Lower lobe of right lung (tissue), 2 donors: Measurements from ENCODE around the gene ZNF776. TPM values are rescaled to one million over a fixed set of nuclear protein-coding genes. Genes with fewer than 3 reads are reported as not detected.
"Not testable (repeated sequence)": the region's sequence is repeated elsewhere in the genome, so short reads cannot be mapped to it uniquely, and the experiment has no call there.

Source experiments
- ATAC-seq, 2 donors: fragments of 200-7000 bp; cut with Tn5 transposase; one replicate each; pipeline ENCODE4 v1.9.1; 2020 to 2022; ENCODE audit warnings: mild to moderate bottlenecking in 2 of 2, moderate library complexity in 2 of 2
- DNase-seq: peaks from one replicate; pipeline ENCODE4 v3.0.0-alpha.2; 2020
- H3K27ac ChIP-seq: fragments of 200-600 bp; one replicate; pipeline ENCODE4 v1.8.0; 2022
- H3K27me3 ChIP-seq: fragments of 200-600 bp; one replicate; pipeline ENCODE4 v1.8.0; 2022; ENCODE audit warnings: low read depth
- H3K36me3 ChIP-seq: fragments of 200-600 bp; one replicate; pipeline ENCODE4 v1.8.0; 2022; ENCODE audit warnings: mild to moderate bottlenecking
- H3K4me1 ChIP-seq: fragments of 200-600 bp; one replicate; pipeline ENCODE4 v1.8.0; 2022
- H3K4me3 ChIP-seq: fragments of 200-600 bp; one replicate; pipeline ENCODE4 v1.8.0; 2022; ENCODE audit warnings: mild to moderate bottlenecking
- H3K9me3 ChIP-seq: fragments of 200-600 bp; one replicate; pipeline ENCODE4 v1.8.0; 2022
- CTCF ChIP-seq: fragments of 200-600 bp; IDR thresholded peaks from one replicate; pipeline ENCODE4 v1.8.0; 2022; ENCODE audit warnings: antibody characterized with exemption, mild to moderate bottlenecking
- intact Hi-C: fragments of 100-400 bp; cut with DNase I; formaldehyde crosslinking; loops from one replicate; pipeline ENCODE4 v1.11.0; 2022
- total RNA-seq: library from RNA; stranded (reverse); fragmentation: NEBNext Ultra II Directional; extraction: Animal tissue kit (Norgen Biotek cat#: 25700); gene quantifications from one replicate; pipeline ENCODE4 v1.2.1, GENCODE V29; 2021
- donor health status: DM: no; HTN: yes; CAD: no; lungs with severe emphysema.

ZNF776 gene
- total RNA-seq, 1 donor from 2014 or later = 16.2 TPM

DNA sequence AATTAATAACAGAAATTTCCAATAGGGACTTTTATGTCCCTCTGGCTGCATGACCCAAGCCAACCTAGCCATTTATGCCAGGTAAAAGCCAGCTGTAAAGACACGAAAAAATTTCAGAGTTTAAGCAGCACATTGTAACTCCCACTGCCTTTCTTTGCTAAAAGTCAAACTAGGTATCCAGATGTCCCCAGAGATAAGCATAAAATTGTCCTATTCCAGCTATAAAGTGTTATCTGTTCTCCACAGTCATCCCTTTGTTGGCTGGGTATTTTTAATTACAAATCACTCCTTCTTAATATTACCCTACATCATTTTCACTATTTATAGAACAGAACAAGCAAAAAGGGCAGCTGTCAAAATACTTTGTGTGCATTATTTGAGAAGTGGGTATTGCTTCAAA, 34.4 kb upstream of the ZNF776 start:
- no peak for ATAC-seq
- H3K9me3 ChIP-seq = peaks cover 78% of the 10 kb centered on the region
- no peaks in the 10 kb centered on the region for H3K36me3 ChIP-seq
- no peak overlapping the region for H3K4me3 ChIP-seq
- intact Hi-C loops = no loop called here
- no peak for DNase-seq
- H3K27ac ChIP-seq = no peak overlapping the region
- TF ChIP-seq CTCF = no peak
- H3K4me1 ChIP-seq = no peaks in the 10 kb centered on the region
- no peaks in the 10 kb centered on the region for H3K27me3 ChIP-seq

DNA sequence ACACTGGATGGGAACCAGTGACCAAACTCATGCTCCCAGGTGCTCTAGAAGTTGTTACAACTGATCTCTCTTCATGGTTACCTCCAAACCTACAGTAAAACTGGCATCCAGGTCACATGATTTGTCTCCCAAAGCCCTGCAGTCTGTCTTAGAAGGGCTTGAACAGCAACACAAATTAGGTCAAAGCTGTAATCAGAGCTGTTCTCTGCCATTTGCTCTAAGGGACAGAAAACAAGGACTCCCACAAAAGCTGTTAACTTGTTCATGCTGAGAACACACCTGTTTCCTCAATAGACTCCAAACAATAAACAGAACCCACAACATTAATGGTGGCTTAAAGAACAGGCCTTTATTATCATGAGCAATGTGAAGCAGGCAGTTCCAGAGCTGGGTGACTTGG, 27.2 kb upstream of the ZNF776 start:
- DNase-seq (no peak), ATAC-seq (no peak)
- Histone ChIP-seq H3K4me1 (no peaks in the 10 kb centered on the region), H3K27ac (no peak overlapping the region), H3K9me3 (peaks cover 93% of the 10 kb centered on the region), H3K4me3 (no peak overlapping the region), H3K36me3 (peaks cover 34% of the 10 kb centered on the region), H3K27me3 (no peaks in the 10 kb centered on the region)
- intact Hi-C loops = no loop called here
- no peak for TF ChIP-seq CTCF

DNA sequence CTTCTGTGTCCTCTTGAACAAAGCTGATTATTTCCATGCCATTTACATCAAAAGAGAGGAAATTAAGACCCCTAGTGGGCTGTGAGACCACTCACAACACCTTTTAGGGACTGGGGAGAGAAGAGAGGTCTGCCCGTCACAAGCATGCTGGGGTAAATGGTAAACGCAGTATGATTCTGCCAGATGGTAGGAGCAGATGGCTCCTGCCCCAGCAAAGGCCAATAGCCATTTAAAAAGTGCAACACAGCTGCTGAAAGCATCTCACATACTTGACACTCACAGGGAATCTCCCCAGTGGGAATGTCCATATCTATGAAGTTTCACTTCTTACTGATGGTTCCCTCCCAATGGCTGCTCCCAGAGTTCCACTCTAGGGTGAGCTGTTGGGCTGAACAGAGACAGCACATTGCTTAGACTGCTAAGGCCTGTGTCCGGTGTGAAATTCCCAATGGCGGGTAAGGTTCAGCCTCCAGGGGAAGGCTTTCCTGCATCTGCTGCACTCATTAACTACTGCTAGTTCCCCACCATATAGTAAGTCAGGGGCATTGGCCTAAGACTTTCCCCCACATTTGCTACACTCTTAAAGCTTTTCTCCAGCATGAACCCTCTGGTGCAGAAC, 26.6 kb upstream of the ZNF776 start:
- H3K9me3 ChIP-seq = peaks cover 92% of the 10 kb centered on the region

DNA sequence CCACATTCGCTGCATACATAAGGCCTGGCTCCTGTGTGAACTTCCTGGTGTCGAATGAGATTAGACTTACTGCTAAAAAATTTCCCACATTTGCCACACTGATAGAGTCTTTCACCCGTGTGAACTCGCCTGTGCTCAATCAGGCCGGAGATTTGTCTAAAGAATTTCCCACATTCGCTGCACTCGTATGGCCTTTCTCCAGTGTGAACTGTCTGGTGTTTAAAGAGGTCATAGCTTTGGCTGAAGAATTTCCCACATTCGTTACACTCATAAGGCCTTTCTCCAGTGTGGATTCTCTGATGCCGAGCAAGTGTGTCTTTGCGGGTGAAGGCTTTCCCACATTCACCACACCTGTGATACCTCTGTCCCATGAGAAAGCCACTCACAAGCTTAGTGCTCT, 25.7 kb upstream of the ZNF776 start:
- no peak for TF ChIP-seq CTCF
- intact Hi-C loops = no loop called here
- ATAC-seq = no peak
- H3K4me3 ChIP-seq = no peak overlapping the region
- no peaks in the 10 kb centered on the region for H3K27me3 ChIP-seq
- H3K4me1 ChIP-seq = no peaks in the 10 kb centered on the region
- no peak overlapping the region for H3K27ac ChIP-seq
- H3K9me3 ChIP-seq = peaks cover 92% of the 10 kb centered on the region
- peaks cover 34% of the 10 kb centered on the region for H3K36me3 ChIP-seq
- no peak for DNase-seq

More for the DNA sequence above, 26.6 kb upstream of the ZNF776 start:
- intact Hi-C loops = no loop called here
- no peak overlapping the region for H3K27ac ChIP-seq
- no peaks in the 10 kb centered on the region for H3K4me1 ChIP-seq
- no peak overlapping the region for H3K4me3 ChIP-seq
- no peak for ATAC-seq
- H3K36me3 ChIP-seq = peaks cover 34% of the 10 kb centered on the region
- TF ChIP-seq CTCF = no peak
- no peak for DNase-seq
- H3K27me3 ChIP-seq = no peaks in the 10 kb centered on the region

DNA sequence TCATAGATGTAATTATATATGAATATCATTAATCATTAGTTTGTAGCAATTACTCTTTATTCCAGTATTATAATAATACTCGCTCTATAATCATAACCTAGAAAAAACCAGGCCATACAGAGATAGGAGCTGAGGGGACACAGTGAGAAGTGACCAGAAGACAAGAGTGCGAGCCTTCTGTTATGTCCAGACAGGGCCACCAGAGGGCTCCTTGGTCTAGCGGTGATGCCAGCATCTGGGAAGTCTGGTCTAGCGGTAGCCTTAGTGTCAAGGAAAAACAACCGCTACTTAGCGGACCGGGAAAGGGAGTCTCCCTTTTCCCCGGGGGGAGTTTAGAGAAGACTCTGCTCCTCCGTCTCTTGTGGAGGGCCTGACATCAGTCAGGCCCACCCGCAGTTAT, 8.3 kb upstream of the ZNF776 start:
- H3K27me3 ChIP-seq, H3K4me1 ChIP-seq, H3K9me3 ChIP-seq, H3K36me3 ChIP-seq, H3K27ac ChIP-seq, intact Hi-C loops, H3K4me3 ChIP-seq: not testable (repeated sequence)
- DNase-seq (peak; percentile 68), ATAC-seq (peak; percentile 56 to 66)
- TF ChIP-seq CTCF = peak; percentile 67

GRCh38 chr19:57738770-57739169, 7.8 kb upstream of the ZNF776 start:
- H3K27me3 ChIP-seq, ATAC-seq, H3K4me1 ChIP-seq, H3K36me3 ChIP-seq, H3K4me3 ChIP-seq, DNase-seq, H3K9me3 ChIP-seq, intact Hi-C loops, H3K27ac ChIP-seq: not testable (repeated sequence)
